Subcutaneous abdominal adipose tissue (tissue), 5 donors: ENCODE data around the gene VWCE.
A peak's percentile ranks its signal among the peaks of the same experiment; 100 is the strongest.

Experiments used
- H3K27ac ChIP-seq: one replicate; pipeline ENCODE4 v1.7.0; 2013; ENCODE audit warnings: low read depth, mild to moderate bottlenecking, inconsistent platforms, low read length, moderate library complexity
- H3K27me3 ChIP-seq, 5 donors: one replicate each; pipeline ENCODE4 v1.7.0; 2013; ENCODE audit warnings: low read length in 5 of 5, inconsistent platforms in 1 of 5; ENCODE audit not compliant: control insufficient read depth in 5 of 5, insufficient read depth in 4 of 5
- H3K36me3 ChIP-seq, 5 donors: one replicate each; pipeline ENCODE4 v1.7.0; 2013; ENCODE audit warnings: low read length in 5 of 5; ENCODE audit not compliant: control insufficient read depth in 5 of 5, insufficient read depth in 5 of 5
- H3K4me1 ChIP-seq, 5 donors: one replicate each; pipeline ENCODE4 v1.7.0; 2013; ENCODE audit warnings: low read length in 5 of 5, mild to moderate bottlenecking in 3 of 5, moderate library complexity in 1 of 5; ENCODE audit not compliant: control insufficient read depth in 5 of 5, insufficient read depth in 5 of 5
- H3K4me3 ChIP-seq, 5 donors: one replicate each; pipeline ENCODE4 v1.7.0; 2013; ENCODE audit warnings: low read length in 5 of 5, low read depth in 1 of 5
- H3K9ac ChIP-seq, 5 donors: one replicate each; pipeline ENCODE4 v1.7.0; 2013; ENCODE audit warnings: low read length in 5 of 5, mild to moderate bottlenecking in 4 of 5, moderate library complexity in 3 of 5
- H3K9me3 ChIP-seq, 5 donors: one replicate each; pipeline ENCODE4 v1.7.0; 2013; ENCODE audit warnings: low read length in 5 of 5; ENCODE audit not compliant: control insufficient read depth in 5 of 5
- donor health status: healthy.
- donor health status: healthy.
- donor health status: healthy.
- donor health status: healthy.
- donor health status: healthy.

The VWCE gene

DNA sequence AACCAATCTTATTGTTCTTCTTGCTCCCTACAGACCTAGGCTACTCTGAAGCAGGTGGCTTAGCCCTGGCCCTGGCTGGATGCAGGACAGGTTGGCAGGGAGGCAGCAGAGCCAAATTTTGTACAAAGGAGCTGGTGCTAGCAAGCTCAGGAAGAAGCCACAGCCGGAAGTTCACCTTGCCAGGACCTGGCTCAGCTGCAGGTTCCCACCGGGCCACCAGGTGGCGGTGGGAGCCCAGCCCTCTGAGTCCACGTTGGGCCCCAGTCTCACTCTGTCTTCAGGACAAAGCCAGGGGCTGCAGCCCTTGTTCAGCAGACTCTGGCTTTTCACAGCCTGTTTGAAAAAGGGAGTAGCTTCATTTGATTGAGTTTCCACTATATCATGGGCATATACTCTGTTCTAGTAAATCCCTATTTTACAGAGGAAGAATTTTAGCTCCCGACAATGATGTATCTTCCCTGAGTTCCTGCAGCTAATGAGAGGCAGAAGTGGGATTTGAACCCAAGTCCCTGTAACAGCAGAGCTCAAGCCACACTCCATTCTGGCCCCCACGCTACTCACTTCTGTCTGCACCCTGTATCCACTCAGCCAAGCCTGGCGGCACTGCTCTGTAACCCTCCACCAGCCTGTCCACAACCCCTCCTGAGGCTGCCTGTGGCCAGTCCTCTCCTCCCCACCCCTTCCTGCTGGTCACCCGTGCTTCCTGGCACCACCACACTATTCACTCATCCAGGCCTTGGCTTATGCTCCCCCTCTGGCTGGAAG, 41.2 kb upstream of the VWCE start:
- Histone ChIP-seq H3K36me3 (peaks cover 0 to 18% (median 5%) of the 10 kb centered on the region in 5 donors), H3K9ac (no peak overlapping the region), H3K4me1 (peaks cover 10 to 42% (median 40%) of the 10 kb centered on the region in 5 donors), H3K4me3 (no peak overlapping the region), H3K27ac (no peak overlapping the region), H3K27me3 (no peaks in the 10 kb centered on the region), H3K9me3 (no peaks in the 10 kb centered on the region)

DNA sequence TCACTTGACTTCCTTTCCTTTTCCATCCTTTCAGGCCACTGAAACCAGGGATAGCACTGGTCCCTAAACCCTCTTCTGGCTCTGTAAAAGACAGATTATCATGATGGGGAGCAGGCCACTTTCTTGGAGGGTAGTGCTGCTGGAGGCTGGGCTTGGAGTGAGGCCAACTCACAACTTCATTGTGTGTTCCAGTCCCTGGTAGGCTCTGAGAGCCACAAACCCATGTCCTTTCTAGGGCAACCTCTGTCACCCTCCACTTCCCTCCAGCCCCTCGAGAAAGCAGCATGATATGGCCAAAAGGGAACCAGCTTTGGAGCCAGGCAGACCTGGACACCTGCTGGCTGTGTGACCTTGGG, 40.2 kb upstream of the VWCE start:
- Histone ChIP-seq H3K9me3 (no peaks in the 10 kb centered on the region), H3K27ac (no peak overlapping the region), H3K36me3 (peaks cover 0 to 18% (median 4%) of the 10 kb centered on the region in 5 donors), H3K4me1 (peaks cover 10 to 48% (median 45%) of the 10 kb centered on the region in 5 donors), H3K4me3 (no peak overlapping the region), H3K27me3 (no peaks in the 10 kb centered on the region), H3K9ac (peak overlapping the region in 1 of 5 donors; percentile 32)

DNA sequence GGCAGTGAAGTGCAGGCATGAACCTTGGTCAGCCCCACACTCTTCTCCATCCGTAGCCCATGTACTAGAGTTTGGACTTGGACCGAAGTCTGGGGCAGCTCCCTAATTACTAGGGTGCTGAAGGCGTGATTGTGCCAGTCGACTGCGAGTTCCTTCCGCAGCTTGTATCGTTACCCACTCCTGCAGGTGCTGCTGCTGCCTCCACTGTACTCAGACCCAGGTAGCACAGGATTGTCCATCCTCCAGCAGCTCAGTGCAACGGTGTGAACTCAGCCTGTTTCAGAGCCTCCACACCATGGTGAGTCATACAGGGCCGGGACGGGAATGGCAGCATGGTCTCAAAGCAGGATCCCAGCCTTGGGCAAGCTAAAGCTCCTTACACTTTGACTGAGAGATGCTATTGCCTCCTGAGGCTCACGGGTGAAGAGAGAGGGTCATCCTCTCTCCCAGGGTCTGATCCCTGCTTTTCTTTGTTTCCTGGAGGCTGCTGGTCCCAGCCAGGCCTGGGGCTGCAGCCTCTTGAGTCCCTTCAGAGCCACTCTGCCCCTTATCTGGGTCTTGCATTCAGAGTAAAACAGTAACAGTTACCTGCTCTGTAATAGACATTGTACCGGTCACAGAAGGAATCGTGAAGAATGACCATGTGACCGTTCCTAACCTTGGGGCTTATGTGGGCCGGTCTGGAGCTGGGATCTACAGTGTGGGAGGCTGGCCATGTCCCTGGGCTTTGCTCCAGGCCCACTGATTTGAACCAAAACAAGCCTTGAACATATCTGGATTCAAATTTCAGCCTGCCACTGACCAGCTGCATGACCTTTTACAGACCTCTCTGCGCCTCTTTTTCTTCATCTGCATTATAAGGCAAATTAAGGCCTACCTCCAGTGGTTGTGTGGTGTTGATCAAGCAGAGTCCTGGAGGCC, 39.6 kb upstream of the VWCE start:
- H3K36me3 ChIP-seq: peaks cover 0 to 22% (median 7%) of the 10 kb centered on the region in 5 donors
- H3K4me3 ChIP-seq: no peak overlapping the region
- no peaks in the 10 kb centered on the region for H3K27me3 ChIP-seq
- peak overlapping the region in 2 of 5 donors; percentile 28 to 32 for H3K9ac ChIP-seq
- H3K9me3 ChIP-seq: no peaks in the 10 kb centered on the region
- no peak overlapping the region for H3K27ac ChIP-seq
- H3K4me1 ChIP-seq: peaks cover 10 to 48% (median 45%) of the 10 kb centered on the region in 5 donors

DNA sequence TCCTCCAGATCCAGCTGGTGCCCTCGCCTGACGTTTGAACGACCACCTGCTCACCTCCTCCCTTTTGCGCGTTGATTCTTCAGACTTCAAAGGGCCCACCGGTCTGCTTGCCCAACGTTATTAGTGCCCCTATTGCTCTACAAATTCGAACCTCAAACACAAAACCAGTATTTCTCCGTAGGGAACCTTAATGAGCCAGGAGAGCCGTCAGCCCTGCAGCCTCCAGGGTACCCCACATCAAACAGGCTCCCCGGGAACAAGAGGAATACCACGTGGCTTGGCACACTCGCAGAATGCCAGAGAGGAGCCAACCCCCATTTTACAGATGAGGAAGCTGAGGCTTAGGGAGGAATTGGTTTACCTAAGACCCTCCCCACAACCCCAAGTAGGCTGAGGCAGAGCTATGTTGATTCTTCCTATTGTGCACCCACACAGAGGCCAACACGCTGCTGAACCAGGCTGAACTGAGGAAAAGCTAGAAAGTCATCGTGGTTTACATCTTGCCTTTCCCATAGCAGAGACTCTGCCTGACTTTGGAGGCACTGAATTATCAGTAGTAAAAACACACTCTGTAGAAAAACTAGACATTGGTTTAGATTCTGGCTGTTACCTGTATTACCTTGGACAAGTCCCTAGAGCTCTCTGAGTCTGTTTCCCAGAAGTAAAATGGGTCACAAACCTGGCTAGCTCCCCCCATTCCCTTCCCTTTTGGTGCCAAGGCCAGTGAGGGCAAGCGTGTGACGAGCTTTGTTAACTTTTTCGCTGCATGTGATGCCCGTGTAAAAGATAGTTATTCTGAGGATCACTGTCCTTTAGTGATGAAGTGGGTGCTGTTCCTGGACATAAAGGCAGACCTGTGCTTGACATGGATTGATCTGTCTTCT, 38.7 kb upstream of the VWCE start:
- H3K9me3 ChIP-seq: no peaks in the 10 kb centered on the region
- H3K27ac ChIP-seq: peak overlapping the region; percentile 89
- H3K4me1 ChIP-seq: peaks cover 10 to 45% (median 41%) of the 10 kb centered on the region in 5 donors

DNA sequence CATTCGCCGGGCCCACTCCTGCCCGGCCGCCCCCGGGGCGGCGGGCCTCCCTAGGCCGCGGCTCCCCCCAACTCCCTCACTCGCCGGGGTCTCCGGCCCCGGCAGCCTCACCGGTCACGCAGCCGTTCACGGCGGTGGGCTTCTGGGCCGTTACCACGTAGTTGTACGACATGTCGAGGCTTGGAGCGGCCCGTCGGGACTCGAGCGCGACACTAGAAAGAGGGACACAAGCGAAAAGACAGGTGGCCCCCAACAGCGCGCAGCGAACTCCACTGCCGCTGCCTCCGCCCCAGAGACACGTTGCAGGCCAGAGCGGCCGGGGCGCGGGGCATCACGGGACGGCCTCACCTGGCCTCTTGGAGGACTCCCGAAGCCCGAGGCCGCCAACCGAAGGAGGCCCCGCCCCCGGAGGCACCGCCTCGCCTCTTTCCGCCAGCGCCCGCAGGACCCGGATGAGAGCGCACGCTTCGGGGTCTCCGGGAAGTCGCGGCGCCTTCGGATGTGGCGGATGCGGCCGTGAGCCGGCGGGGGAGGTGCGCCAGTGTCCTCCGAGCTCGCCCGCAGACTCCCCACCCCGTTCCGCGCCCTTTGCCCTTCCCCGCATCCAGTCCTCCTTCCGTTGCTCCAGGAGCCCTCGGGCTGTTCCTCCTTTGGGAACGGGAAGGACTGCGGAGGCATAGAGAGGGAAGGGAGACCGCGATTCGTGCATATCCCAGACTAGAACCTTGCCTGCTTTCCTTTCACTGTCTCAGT, 37.9 kb upstream of the VWCE start, which contains the start of the genes DDB1 and TKFC:
Gene DDB1 (minus strand): TSS at position 309 of the 753 bp plus-strand sequence. CDS start 137 bp downstream, at position 172.
Gene TKFC (plus strand): TSS at position 432 of the 753 bp plus-strand sequence. CDS start 1,501 bp downstream, outside the sequence.
- H3K9me3 ChIP-seq: no peaks in the 10 kb centered on the region
- peaks cover 5 to 21% (median 16%) of the 10 kb centered on the region in 5 donors for H3K36me3 ChIP-seq
- H3K27ac ChIP-seq: peak within 1 kb of the TSS; percentile 89
- peak within 1 kb of the TSS; percentile 92 to 98 (median 92) for H3K4me3 ChIP-seq
- peaks cover 10 to 41% (median 38%) of the 10 kb centered on the region in 5 donors for H3K4me1 ChIP-seq
- H3K27me3 ChIP-seq: no peaks in the 10 kb centered on the region
- peak within 1 kb of the TSS; percentile 92 to 100 (median 99) for H3K9ac ChIP-seq

More for the DNA sequence above, 38.7 kb upstream of the VWCE start:
- Histone ChIP-seq H3K4me3 (peak overlapping the region; percentile 92 to 98 (median 92)), H3K9ac (peak overlapping the region; percentile 87 to 100 (median 99)), H3K27me3 (no peaks in the 10 kb centered on the region), H3K36me3 (peaks cover 4 to 22% (median 11%) of the 10 kb centered on the region in 5 donors)

DNA sequence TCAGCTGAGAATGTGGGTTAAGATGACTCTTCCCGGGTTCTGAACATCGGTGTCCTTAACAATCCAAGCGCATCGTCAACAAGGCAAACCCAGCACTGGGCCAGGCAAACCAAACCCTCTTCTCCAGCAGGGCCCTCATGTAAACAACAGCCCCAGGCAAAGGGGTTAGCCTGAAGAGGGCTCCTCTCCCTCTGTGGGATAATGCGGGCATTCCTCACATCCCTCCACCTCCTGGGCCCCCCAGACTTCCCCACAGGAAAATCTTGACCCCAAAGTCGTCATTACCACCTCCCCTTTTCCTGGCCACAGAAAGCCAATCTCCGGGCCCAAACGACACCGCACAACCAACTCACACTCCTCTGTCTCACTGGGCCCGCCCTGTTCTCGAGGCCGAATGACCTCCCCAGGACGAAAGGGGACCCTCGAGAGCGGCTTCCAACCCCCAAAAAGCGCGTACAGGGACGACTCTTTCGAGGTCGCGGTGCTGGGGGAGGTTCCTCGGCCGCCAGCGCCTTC, 37.2 kb upstream of the VWCE start:
- Histone ChIP-seq H3K36me3 (peaks cover 9 to 24% (median 20%) of the 10 kb centered on the region in 5 donors), H3K9ac (peak overlapping the region; percentile 92 to 100 (median 99)), H3K27me3 (no peaks in the 10 kb centered on the region), H3K4me3 (peak overlapping the region; percentile 92 to 93 (median 92)), H3K9me3 (no peaks in the 10 kb centered on the region), H3K4me1 (peaks cover 10 to 41% (median 38%) of the 10 kb centered on the region in 5 donors), H3K27ac (peak overlapping the region; percentile 89)

DNA sequence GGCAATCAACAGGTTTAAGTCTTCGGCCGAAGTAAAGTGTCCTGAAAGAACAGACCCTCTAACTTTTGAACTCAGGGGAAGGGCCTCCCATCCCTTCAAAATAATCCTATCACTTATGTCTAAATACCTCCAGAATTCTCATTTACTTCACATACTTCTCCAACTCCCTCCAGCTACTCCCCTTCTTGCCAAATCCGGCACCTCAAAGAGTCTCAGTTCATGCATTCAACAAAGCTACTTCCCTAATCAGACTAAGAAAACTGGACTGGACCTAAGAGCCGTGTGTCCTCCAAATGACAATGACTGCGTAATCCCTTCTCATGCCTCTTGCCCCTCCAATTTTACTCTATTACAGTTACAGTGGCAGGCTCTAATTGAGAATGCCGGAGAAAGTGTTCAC, 36.5 kb upstream of the VWCE start:
- Histone ChIP-seq H3K4me3 (peak overlapping the region; percentile 92 to 93 (median 92)), H3K9ac (peak overlapping the region; percentile 92 to 100 (median 99)), H3K36me3 (peaks cover 9 to 31% (median 25%) of the 10 kb centered on the region in 5 donors), H3K4me1 (peaks cover 10 to 41% (median 38%) of the 10 kb centered on the region in 5 donors), H3K27me3 (no peaks in the 10 kb centered on the region), H3K9me3 (no peaks in the 10 kb centered on the region), H3K27ac (peak overlapping the region; percentile 89)

DNA sequence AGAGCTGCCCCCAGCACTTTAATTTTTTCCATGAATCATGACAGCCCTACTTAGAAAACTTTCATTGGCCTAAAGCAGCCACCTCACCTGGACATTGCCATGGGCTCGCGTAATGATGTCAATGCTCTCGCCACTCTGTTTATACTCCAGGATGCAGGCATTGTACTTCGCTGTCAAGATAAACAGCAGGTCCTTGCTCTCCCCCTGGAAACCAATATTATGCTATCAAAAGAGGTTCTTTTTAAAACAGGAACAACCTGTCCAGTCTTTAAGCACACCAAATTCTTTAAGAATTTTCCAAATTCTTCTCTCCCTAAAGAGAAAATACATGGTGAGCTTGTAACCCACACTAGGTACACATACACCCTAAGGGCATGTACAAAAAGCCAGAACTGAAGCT, 34.8 kb upstream of the VWCE start:
- no peak overlapping the region for H3K27ac ChIP-seq
- peaks cover 23 to 49% (median 42%) of the 10 kb centered on the region in 5 donors for H3K36me3 ChIP-seq
- H3K4me1 ChIP-seq: peaks cover 5 to 40% (median 28%) of the 10 kb centered on the region in 5 donors

More for the DNA sequence above, 34.8 kb upstream of the VWCE start:
- H3K27me3 ChIP-seq: no peaks in the 10 kb centered on the region
- no peak overlapping the region for H3K4me3 ChIP-seq
- no peaks in the 10 kb centered on the region for H3K9me3 ChIP-seq
- H3K9ac ChIP-seq: peak overlapping the region in 2 of 5 donors; percentile 38 to 51
